Measurements from ENCODE around the gene TNIP1.

The TNIP1 gene

DNA sequence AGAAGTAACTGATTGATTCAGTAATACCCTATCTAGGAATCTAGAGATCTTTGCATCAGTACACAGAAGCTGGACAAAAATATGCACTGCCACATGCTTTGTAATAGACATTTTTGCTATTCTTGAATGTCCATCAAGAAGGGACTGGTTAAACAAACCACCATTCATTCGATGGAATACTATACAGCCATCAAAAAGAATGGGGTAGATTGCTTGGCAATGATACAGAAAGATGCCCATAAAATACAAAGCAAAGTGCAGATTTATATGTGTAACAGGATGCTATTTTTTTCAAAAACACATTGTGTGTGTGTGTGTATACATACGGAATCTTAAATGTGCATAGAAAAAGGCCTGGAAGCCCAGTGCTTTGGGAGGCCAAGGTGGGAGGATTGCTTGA lies 7.6 kb downstream of the TNIP1 start:
- H3K4me1 Mint-ChIP-seq: peaks cover 66% of the 10 kb centered on the region
- no peaks in the 10 kb centered on the region for H3K27me3 Mint-ChIP-seq
- peaks cover 27% of the 10 kb centered on the region for H3K36me3 Mint-ChIP-seq
- no peak overlapping the region for H3K4me3 Mint-ChIP-seq
- ATAC-seq (ENCODE audit: low read depth) (no peak), DNase-seq (ENCODE audit: low spot score in 2 of 2) (no peak)
- H3K27ac Mint-ChIP-seq: peak overlapping the region; percentile 62
- no peaks in the 10 kb centered on the region for H3K9me3 Mint-ChIP-seq

DNA sequence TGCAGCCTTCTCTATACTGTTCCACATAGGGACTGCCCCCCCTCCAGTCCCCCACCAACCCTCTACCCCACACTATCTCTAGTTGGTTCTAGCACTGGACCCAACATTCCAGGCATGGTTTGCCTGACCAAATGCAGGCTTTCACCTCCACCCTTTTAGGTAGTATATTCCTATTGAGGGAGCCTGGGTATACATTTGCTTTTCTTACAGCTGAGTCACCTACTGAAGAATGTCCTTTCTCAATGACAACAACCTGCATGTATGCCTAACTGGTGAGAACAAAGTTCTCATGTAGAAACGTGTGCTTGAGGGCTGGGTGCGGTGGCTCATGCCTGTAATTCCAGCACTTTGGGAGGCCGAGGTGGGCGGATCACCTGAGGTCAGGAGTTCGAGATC lies 8.2 kb downstream of the TNIP1 start:
- no peaks in the 10 kb centered on the region for H3K9me3 Mint-ChIP-seq
- H3K27ac Mint-ChIP-seq: peak overlapping the region; percentile 62
- DNase-seq (ENCODE audit: low spot score in 2 of 2): no peak

DNA sequence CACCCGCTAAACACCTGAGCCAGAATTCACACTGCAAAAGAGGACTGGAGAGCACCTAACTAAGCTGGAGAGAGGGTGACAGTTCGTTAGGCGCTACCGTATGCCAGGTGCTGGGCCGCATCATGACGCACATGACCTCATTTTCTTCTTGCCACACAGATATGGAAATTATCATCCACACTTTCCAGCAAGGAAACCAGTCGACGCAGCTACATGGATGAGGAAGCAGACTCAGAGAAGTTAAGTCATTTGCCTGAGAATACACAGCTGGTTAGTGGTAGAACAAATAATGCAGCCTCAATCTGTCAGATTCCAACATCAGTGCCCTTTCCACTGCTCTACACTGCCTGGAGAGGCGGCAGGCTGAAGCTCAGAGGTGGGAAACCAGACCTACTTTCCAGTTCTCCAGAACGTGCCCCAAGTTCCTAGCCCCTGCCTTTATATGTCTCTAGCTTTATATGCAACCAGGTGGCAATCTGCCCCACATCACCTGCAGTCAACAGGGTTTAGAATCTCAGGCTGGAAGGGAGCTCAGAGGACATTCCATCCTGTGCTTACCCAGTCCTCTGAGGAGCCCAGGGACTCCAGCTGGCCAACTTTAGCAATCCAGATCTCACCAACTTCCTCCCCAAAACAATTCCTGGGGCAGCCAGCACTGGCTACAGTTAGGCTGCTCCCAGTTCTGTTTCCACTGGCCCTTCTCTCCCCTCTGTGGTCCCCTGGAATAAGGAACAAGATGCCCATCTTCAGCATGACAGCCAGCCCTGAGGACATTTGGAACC lies 8.8 kb downstream of the TNIP1 start:
- H3K36me3 Mint-ChIP-seq: peaks cover 23% of the 10 kb centered on the region
- no peak for ATAC-seq (ENCODE audit: low read depth)
- no peak for DNase-seq (ENCODE audit: low spot score in 2 of 2)
- peak overlapping the region; percentile 62 for H3K27ac Mint-ChIP-seq
- no peaks in the 10 kb centered on the region for H3K27me3 Mint-ChIP-seq
- H3K9me3 Mint-ChIP-seq: no peaks in the 10 kb centered on the region
- no peak overlapping the region for H3K4me3 Mint-ChIP-seq
- H3K4me1 Mint-ChIP-seq: peaks cover 66% of the 10 kb centered on the region

More for the DNA sequence above, 8.2 kb downstream of the TNIP1 start:
- Mint-ChIP-seq H3K4me3 (no peak overlapping the region), H3K4me1 (peaks cover 67% of the 10 kb centered on the region), H3K36me3 (peaks cover 24% of the 10 kb centered on the region), H3K27me3 (no peaks in the 10 kb centered on the region)
- ATAC-seq (ENCODE audit: low read depth): no peak

DNA sequence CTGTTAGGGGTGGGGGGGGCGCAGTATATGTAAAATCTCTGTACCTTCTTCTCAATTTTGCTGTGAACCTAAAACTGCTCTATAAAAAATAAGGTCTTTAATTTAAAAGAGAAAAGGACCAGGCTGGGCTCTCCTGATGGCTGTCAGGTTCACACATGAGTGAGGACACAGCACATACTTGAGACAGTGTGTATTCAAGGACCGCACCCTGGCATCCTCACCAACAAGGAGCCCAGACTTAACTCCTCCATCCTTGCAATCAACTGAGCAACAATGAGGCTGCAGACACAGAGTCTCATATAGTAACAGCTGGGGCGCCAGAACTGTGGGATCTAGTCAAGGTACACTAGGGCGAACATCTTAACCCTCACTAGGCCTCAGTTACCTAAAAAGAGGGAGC lies 9.8 kb downstream of the TNIP1 start:
- DNase-seq (ENCODE audit: low spot score in 2 of 2) (no peak), ATAC-seq (ENCODE audit: low read depth) (no peak)
- peak overlapping the region; percentile 62 for H3K27ac Mint-ChIP-seq
- peaks cover 63% of the 10 kb centered on the region for H3K4me1 Mint-ChIP-seq
- no peak overlapping the region for H3K4me3 Mint-ChIP-seq
- peaks cover 15% of the 10 kb centered on the region for H3K36me3 Mint-ChIP-seq
- no peaks in the 10 kb centered on the region for H3K9me3 Mint-ChIP-seq
- H3K27me3 Mint-ChIP-seq: no peaks in the 10 kb centered on the region

DNA sequence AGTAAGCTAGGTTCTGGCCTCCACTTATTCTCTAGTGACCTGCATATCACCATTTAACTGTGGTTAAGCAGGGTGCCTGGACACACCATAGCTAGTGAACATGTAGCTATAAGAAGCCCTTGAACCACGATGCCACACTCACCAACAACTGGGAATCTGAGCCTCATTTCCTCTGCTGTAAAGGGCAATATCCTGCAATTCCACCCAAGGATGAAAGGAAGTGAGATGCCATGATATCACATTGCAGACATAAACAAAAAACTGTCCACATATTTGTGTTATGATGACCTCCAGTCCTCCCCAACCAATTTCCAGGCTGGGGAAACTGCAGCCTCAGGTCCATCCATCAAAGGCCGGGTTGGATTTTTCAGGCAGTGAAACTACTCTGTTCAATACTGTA lies 10.4 kb downstream of the TNIP1 start:
- Mint-ChIP-seq H3K36me3 (peaks cover 12% of the 10 kb centered on the region), H3K9me3 (no peaks in the 10 kb centered on the region), H3K27me3 (no peaks in the 10 kb centered on the region), H3K4me3 (no peak overlapping the region), H3K4me1 (peaks cover 62% of the 10 kb centered on the region), H3K27ac (no peak overlapping the region)
- ATAC-seq (ENCODE audit: low read depth): no peak
- no peak for DNase-seq (ENCODE audit: low spot score in 2 of 2)

DNA sequence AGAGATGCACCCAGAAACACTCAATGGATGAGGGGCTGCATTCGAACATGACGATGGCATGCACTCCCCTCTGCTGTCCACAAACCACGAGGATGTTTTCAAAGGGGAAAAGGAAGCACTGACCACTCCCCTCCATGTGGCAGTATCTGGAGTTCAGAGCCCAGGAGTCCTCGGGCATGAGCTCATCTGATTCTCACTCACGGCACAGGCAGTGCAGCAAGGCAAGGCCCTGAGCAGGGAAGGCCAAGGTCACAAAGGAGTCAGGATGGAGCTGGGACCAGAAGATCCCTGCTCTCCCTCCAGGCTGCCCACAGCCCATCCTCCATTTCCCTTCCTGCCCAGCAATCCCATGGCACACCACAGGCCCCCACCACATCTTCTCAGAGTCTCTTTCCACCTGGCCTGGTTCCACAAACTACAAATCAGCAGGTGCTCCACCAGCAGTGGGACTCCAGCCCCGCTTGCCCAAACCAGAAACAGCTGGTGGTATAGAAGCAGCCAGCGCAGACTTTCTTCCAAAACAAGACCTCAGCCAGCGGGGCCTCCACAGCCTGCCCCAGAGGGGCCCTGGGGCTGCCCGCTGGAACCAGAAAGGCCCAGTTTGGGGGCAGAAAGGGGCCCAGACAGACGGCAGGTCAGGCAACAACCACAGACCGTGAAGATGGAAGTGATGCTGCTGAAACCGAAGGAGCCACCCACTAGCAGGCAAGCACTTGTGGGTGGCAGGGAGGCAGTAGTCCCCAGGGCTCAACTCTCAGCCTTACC lies 12.2 kb downstream of the TNIP1 start:
- DNase-seq (ENCODE audit: low spot score in 2 of 2) (peak in 1 of 2 donors; percentile 30), ATAC-seq (ENCODE audit: low read depth) (peak; percentile 81)
- Mint-ChIP-seq H3K27me3 (no peaks in the 10 kb centered on the region), H3K4me3 (peak overlapping the region; percentile 35), H3K36me3 (peaks cover 10% of the 10 kb centered on the region), H3K9me3 (no peaks in the 10 kb centered on the region), H3K4me1 (peaks cover 68% of the 10 kb centered on the region), H3K27ac (peak overlapping the region; percentile 82)

DNA sequence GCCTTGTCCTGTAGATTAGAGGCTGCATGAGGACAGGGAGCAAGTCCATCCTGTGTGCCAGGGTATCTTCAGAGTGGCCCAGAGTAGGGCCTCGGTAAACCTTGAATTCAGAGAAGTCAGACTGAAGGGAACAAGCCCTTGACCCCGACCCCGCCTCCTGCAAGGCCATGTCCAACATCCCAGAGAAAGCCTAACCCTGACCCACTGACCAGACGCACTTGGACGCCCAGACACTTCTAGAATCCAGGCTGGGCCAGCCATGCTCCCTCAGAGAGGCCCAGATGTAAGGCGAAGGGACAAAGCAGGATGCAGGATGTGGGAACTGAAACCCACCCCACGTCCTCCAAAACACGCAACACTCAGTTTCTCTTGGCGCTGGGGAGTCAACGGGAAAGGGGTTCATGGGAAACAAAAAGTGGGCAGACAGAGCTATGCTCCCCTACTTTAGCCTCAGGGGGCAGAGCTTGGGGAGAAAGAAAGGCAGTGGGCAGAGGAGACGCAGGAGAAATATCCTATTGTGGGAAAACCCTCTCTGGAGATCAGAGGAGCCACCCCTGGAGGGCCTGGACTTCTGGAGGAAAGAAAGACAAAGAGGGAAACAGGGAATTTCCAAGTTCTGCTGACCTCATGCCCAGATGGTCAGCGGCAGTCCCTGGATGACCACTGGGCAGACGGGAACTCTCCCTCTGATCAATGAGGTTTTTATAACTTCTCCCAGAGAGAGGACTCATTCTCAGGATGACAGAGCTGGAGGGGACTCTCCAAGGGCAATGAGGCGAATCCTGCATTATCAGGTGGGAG lies 13.0 kb downstream of the TNIP1 start:
- no peaks in the 10 kb centered on the region for H3K27me3 Mint-ChIP-seq
- no peaks in the 10 kb centered on the region for H3K9me3 Mint-ChIP-seq
- H3K27ac Mint-ChIP-seq: peak overlapping the region; percentile 82
- peak overlapping the region; percentile 57 for H3K4me3 Mint-ChIP-seq
- peaks cover 12% of the 10 kb centered on the region for H3K36me3 Mint-ChIP-seq
- ATAC-seq (ENCODE audit: low read depth) (peak; percentile 7), DNase-seq (ENCODE audit: low spot score in 2 of 2) (no peak)
- peaks cover 70% of the 10 kb centered on the region for H3K4me1 Mint-ChIP-seq

DNA sequence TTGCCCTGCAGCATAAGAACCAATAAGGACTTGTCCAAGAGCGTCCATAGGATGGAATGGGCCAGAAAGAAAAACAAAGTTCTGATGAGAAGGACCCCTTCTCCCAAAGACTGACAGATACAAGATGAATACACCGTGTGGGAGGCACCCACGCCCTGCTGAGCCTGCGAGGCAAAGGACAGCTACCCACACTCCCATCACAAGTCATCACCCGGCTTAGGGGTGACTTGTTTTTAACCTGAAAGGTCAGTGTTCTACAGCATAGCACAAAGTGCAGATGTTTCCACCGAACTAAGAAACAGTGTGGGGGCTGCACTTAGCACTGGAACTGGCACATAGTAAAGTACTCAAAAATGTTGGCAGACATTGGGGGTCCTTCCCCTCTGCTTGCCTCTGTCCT lies 13.9 kb downstream of the TNIP1 start:
- Mint-ChIP-seq H3K4me1 (peaks cover 66% of the 10 kb centered on the region), H3K36me3 (peaks cover 14% of the 10 kb centered on the region), H3K27ac (peak overlapping the region; percentile 82), H3K9me3 (no peaks in the 10 kb centered on the region), H3K27me3 (no peaks in the 10 kb centered on the region), H3K4me3 (no peak overlapping the region)
- no peak for ATAC-seq (ENCODE audit: low read depth)
- DNase-seq (ENCODE audit: low spot score in 2 of 2): no peak

DNA sequence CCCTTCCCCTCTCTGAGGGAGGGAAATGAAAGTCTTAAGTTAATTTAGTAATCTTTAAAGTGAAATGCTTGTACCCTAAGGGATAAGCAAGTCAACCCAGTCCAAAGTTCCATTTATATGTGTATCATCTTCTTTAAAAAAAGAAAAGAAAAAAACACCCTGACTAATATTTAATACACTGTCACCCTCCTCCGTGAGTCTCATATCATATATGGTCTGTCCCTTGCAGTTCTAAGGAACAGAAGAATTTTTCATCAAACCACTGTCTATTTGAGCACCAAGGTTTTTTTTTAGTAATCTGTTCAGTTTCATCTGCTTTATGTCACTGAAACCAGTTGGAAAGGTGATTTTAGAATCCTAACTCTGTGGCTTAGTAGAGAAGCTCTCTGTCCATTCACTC lies 15.2 kb downstream of the TNIP1 start:
- H3K9me3 Mint-ChIP-seq: no peaks in the 10 kb centered on the region
- H3K27ac Mint-ChIP-seq: peak overlapping the region; percentile 61
- H3K4me3 Mint-ChIP-seq: no peak overlapping the region
- ATAC-seq (ENCODE audit: low read depth) (no peak), DNase-seq (ENCODE audit: low spot score in 2 of 2) (no peak)
- no peaks in the 10 kb centered on the region for H3K27me3 Mint-ChIP-seq
- H3K4me1 Mint-ChIP-seq: peaks cover 68% of the 10 kb centered on the region
- H3K36me3 Mint-ChIP-seq: peaks cover 18% of the 10 kb centered on the region

DNA sequence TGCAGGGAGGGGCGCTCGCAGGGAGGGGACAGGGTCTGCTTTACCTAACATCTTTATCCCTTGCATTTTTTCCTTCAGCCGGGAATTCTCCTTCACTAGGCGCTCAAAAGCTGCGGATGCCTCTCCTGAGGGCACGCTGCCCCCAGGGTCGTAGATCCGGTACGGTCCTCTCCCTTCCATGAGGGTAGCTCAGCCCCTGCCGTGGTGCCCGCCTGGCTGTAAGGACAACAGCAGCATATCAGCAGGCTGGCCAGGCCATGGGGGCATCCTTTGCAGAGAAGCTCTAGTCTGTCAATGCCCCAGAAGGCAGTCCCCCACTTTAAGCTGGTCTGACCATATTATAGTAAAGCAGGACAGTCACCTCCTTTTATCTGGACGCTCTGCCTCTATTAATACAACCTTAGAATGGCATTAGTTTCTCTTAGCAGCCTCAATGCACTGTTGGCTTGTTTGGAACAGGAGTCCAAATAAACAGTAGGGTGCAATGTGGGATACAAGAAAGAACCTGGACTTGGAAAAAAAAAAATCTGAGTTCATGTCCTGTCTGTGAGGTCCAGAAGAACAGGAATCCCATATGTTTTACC lies 15.8 kb downstream of the TNIP1 start:
- H3K9me3 Mint-ChIP-seq: no peaks in the 10 kb centered on the region
- peaks cover 18% of the 10 kb centered on the region for H3K36me3 Mint-ChIP-seq
- H3K27me3 Mint-ChIP-seq: no peaks in the 10 kb centered on the region
- DNase-seq (ENCODE audit: low spot score in 2 of 2) (no peak), ATAC-seq (ENCODE audit: low read depth) (no peak)
- H3K4me1 Mint-ChIP-seq: peaks cover 69% of the 10 kb centered on the region
- H3K27ac Mint-ChIP-seq: peak overlapping the region; percentile 35
- no peak overlapping the region for H3K4me3 Mint-ChIP-seq

DNA sequence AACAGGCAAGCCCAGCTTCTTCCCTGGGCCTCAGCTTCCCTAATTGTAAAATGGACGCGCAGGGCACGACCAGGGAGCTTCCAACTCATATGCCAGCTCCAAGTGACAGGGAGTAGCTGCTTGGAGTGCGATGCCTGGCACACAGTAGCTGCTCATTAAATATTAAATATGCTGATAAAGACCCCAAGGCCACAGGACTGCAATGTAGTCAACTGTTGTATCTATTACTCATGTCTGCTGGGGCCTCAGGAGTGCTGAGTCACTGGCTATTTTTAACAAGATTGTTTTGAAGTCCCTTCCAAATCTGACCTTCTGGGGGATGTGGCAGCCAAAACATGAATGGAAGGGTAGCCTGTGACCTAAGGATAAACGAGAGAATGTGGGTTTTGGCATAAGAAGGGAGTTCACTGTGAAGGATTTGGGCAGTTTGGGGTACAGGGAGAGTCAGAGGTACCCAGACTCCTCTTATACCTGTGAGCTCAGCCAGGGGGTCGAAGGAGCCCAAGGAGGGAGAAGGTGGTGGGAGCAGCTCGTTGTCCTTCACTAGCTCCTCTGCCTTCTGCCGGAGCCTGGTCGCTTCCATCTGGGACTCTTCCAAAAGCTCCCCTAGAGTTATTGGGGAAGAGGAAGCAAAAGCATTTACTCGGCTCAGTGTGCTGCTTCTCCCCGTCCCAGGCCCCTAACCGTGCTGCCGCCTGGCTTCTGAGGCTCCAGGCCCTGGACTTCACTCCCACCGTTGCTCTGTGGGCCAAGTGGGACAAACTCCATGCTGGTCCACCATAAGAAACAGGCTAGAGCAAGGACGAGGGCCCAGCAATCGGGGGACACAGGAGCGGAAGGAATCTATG lies 17.5 kb downstream of the TNIP1 start:
- H3K36me3 Mint-ChIP-seq: peaks cover 27% of the 10 kb centered on the region
- no peaks in the 10 kb centered on the region for H3K9me3 Mint-ChIP-seq
- H3K4me1 Mint-ChIP-seq: peaks cover 67% of the 10 kb centered on the region
- no peak overlapping the region for H3K27ac Mint-ChIP-seq
- ATAC-seq (ENCODE audit: low read depth) (no peak), DNase-seq (ENCODE audit: low spot score in 2 of 2) (no peak)
- no peak overlapping the region for H3K4me3 Mint-ChIP-seq
- H3K27me3 Mint-ChIP-seq: no peaks in the 10 kb centered on the region

DNA sequence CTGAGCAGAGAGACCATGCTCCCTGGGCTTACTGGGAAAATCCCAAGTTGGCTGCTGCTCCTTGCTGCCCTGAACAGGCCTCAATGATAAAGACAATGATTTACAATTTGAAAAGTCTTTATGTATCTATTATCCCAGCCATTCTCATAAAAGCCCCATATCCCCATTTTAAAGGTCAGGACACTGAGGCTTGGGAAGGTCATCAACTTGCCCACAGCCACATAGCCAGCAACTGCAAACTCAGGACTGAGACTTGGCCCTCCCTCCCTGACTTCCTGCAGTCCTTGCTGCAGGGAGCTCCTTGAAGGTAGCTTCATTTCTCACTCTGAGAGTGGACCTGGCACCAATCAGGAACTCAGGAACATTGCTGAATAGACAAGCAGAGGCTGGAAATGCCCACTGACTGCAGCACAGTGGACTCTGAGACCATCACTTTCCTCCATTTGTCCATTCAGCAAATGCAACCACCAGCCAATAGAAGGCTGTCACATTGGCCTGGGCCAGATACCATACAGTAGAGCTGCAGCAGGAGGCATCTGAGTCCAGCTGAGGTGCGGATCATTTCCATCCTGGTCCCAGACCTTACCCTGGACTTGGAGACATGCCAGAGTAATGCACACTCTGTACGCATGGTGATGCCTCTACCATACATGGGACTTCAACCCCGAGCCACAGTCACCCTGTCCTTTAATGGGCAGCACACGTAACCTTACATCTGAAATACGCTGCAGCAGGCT lies 18.3 kb downstream of the TNIP1 start:
- Mint-ChIP-seq H3K27ac (no peak overlapping the region), H3K4me1 (peaks cover 59% of the 10 kb centered on the region), H3K4me3 (no peak overlapping the region), H3K27me3 (no peaks in the 10 kb centered on the region), H3K9me3 (no peaks in the 10 kb centered on the region), H3K36me3 (peaks cover 26% of the 10 kb centered on the region)
- DNase-seq (ENCODE audit: low spot score in 2 of 2) (no peak), ATAC-seq (ENCODE audit: low read depth) (no peak)
